IPS DF 4.7 (cell line): ENCODE measurements around the gene NME2.

Experiments used
- DNase-seq: peaks from one replicate; pipeline ENCODE4 v3.0.0-alpha.2; 2013; ENCODE audit warnings: low spot score; ENCODE audit errors: extremely low read depth

Gene NME2

DNA sequence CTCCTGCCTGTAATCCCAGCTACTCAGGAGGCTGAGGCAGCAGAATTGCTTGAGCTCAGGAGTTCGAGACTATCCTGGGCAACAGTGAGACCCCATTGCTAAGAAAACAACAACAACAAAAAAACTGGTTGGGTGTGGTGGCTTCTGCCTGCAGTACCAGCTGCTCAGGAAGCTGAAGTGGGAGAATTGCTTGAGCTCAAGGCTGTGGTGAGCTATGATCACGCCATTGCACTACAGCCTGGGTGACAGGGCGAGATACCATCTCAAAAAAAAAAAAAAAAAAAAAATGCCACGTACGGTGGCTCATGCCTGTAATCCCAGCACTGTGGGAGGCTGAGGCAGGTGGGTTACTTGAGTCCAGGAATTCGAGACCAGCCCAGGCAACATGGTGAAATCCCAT lies 34.1 kb downstream of the NME2 start:
- no peak for DNase-seq

GRCh38 chr17:51200846-51201245 lies 34.6 kb downstream of the NME2 start:
- DNase-seq: no peak

- no peak for DNase-seq
These were observed 37.6 kb downstream of the NME2 start for GRCh38 chr17:51203838-51204237.

- DNase-seq: no peak
These were observed 48.7 kb downstream of the NME2 start for GRCh38 chr17:51214920-51215319.

GRCh38 chr17:51217946-51218345 lies 51.7 kb downstream of the NME2 start:
- DNase-seq: no peak

- DNase-seq: no peak
These were observed 55.1 kb downstream of the NME2 start for GRCh38 chr17:51221322-51221721.
